Stomach smooth muscle (tissue), 2 donors: ENCODE data around the gene HSP90AA1.
"Not testable (repeated sequence)": the region's sequence is repeated elsewhere in the genome, so short reads cannot be mapped to it uniquely, and the experiment has no call there.

Experiments used
- H3K27ac ChIP-seq: one replicate; pipeline ENCODE4 v1.7.0; 2013; ENCODE audit warnings: mild to moderate bottlenecking, low read length, inconsistent platforms
- H3K27me3 ChIP-seq, 2 donors: one replicate each; pipeline ENCODE4 v1.7.0; 2013; ENCODE audit warnings: low read length in 2 of 2; ENCODE audit not compliant: insufficient read depth in 2 of 2, control insufficient read depth in 1 of 2
- H3K36me3 ChIP-seq, 2 donors: one replicate each; pipeline ENCODE4 v1.7.0; 2013; ENCODE audit warnings: low read length in 2 of 2; ENCODE audit not compliant: control insufficient read depth in 2 of 2, insufficient read depth in 2 of 2
- H3K4me1 ChIP-seq: one replicate; pipeline ENCODE4 v1.7.0; 2013; ENCODE audit warnings: low read length; ENCODE audit not compliant: control insufficient read depth, insufficient read depth
- H3K4me3 ChIP-seq, 2 donors: one replicate each; pipeline ENCODE4 v1.7.0; 2013; ENCODE audit warnings: low read length in 2 of 2
- H3K9ac ChIP-seq, 2 donors: one replicate each; pipeline ENCODE4 v1.7.0; 2013; ENCODE audit warnings: low read length in 2 of 2, mild to moderate bottlenecking in 1 of 2
- H3K9me3 ChIP-seq, 2 donors: one replicate each; pipeline ENCODE4 v1.7.0; 2013; ENCODE audit warnings: low read length in 2 of 2; ENCODE audit not compliant: control insufficient read depth in 2 of 2
- donor health status: healthy.
- donor health status: Pancreatic carcinoma.

HSP90AA1 gene

GRCh38 chr14:102092806-102093205 is 6.0 kb upstream of the HSP90AA1 start:
- no peaks in the 10 kb centered on the region for H3K36me3 ChIP-seq
- no peak overlapping the region for H3K4me3 ChIP-seq

GRCh38 chr14:102090713-102091112 is 3.9 kb upstream of the HSP90AA1 start:
- Histone ChIP-seq H3K27me3 (no peaks in the 10 kb centered on the region), H3K9me3 (no peaks in the 10 kb centered on the region), H3K4me1 (peaks cover 14% of the 10 kb centered on the region), H3K4me3 (no peak overlapping the region), H3K9ac (no peak overlapping the region), H3K27ac (no peak overlapping the region), H3K36me3 (no peaks in the 10 kb centered on the region)

More at GRCh38 chr14:102092806-102093205, 6.0 kb upstream of the HSP90AA1 start:
- Histone ChIP-seq H3K27ac (no peak overlapping the region), H3K4me1 (peaks cover 17% of the 10 kb centered on the region), H3K27me3 (no peaks in the 10 kb centered on the region), H3K9ac (no peak overlapping the region), H3K9me3 (no peaks in the 10 kb centered on the region)

- Histone ChIP-seq H3K4me3 (no peak overlapping the region), H3K27ac (no peak overlapping the region), H3K4me1 (peaks cover 23% of the 10 kb centered on the region), H3K27me3 (no peaks in the 10 kb centered on the region), H3K9ac (no peak overlapping the region), H3K36me3 (peaks cover 8 to 9% of the 10 kb centered on the region in 2 donors), H3K9me3 (no peaks in the 10 kb centered on the region)
Measured at GRCh38 chr14:102089621-102090343, 2.9 kb upstream of the HSP90AA1 start.

GRCh38 chr14:102088012-102088792 is 1.4 kb upstream of the HSP90AA1 start:
- H3K4me1 ChIP-seq = peaks cover 29% of the 10 kb centered on the region
- H3K9ac ChIP-seq = peak overlapping the region; percentile 87 to 95

GRCh38 chr14:102087762-102088011 is 843 bp upstream of the HSP90AA1 start:
- Histone ChIP-seq H3K36me3 (peaks cover 23 to 30% of the 10 kb centered on the region in 2 donors), H3K9ac (peak overlapping the region; percentile 87 to 95), H3K9me3 (no peaks in the 10 kb centered on the region), H3K4me3 (peak overlapping the region; percentile 50 to 78), H3K4me1 (peaks cover 29% of the 10 kb centered on the region), H3K27ac (peak overlapping the region; percentile 93), H3K27me3 (no peaks in the 10 kb centered on the region)

More at GRCh38 chr14:102088012-102088792, 1.4 kb upstream of the HSP90AA1 start:
- Histone ChIP-seq H3K27ac (peak overlapping the region; percentile 93), H3K36me3 (peaks cover 19 to 25% of the 10 kb centered on the region in 2 donors), H3K9me3 (no peaks in the 10 kb centered on the region), H3K27me3 (no peaks in the 10 kb centered on the region), H3K4me3 (peak overlapping the region; percentile 50 to 78)

- H3K36me3 ChIP-seq = peaks cover 29 to 41% of the 10 kb centered on the region in 2 donors
- peak overlapping the region; percentile 78 to 88 for H3K4me3 ChIP-seq
- H3K9me3 ChIP-seq = no peaks in the 10 kb centered on the region
- no peaks in the 10 kb centered on the region for H3K27me3 ChIP-seq
- peak overlapping the region; percentile 93 for H3K27ac ChIP-seq
- H3K9ac ChIP-seq = peak overlapping the region; percentile 87 to 94
- peaks cover 29% of the 10 kb centered on the region for H3K4me1 ChIP-seq
Measured at GRCh38 chr14:102086709-102086971, 204 bp downstream of the HSP90AA1 start.

GRCh38 chr14:102085948-102086708 is 716 bp downstream of the HSP90AA1 start:
- Histone ChIP-seq H3K27ac (peak overlapping the region; percentile 93), H3K36me3 (peaks cover 30 to 46% of the 10 kb centered on the region in 2 donors), H3K9ac (peak overlapping the region; percentile 87 to 94), H3K9me3 (no peaks in the 10 kb centered on the region), H3K4me1 (peaks cover 29% of the 10 kb centered on the region), H3K4me3 (peak overlapping the region; percentile 78 to 88), H3K27me3 (no peaks in the 10 kb centered on the region)

- peak overlapping the region; percentile 87 to 94 for H3K9ac ChIP-seq
- H3K27me3 ChIP-seq = no peaks in the 10 kb centered on the region
- no peaks in the 10 kb centered on the region for H3K9me3 ChIP-seq
- peak overlapping the region; percentile 78 to 88 for H3K4me3 ChIP-seq
- peak overlapping the region; percentile 31 for H3K27ac ChIP-seq
- peaks cover 29% of the 10 kb centered on the region for H3K4me1 ChIP-seq
- H3K36me3 ChIP-seq = peaks cover 36 to 52% of the 10 kb centered on the region in 2 donors
Measured at GRCh38 chr14:102085488-102085887, 1.4 kb downstream of the HSP90AA1 start.

GRCh38 chr14:102084931-102085330 is 1.9 kb downstream of the HSP90AA1 start:
- Histone ChIP-seq H3K4me3 (peak overlapping the region; percentile 78 to 88), H3K9ac (peak overlapping the region in 1 of 2 donors; percentile 94), H3K36me3 (peaks cover 40 to 58% of the 10 kb centered on the region in 2 donors), H3K27ac (peak overlapping the region; percentile 31), H3K27me3 (no peaks in the 10 kb centered on the region), H3K9me3 (no peaks in the 10 kb centered on the region), H3K4me1 (peaks cover 29% of the 10 kb centered on the region)

- not testable (repeated sequence) for H3K4me3 ChIP-seq, H3K27me3 ChIP-seq, H3K9ac ChIP-seq, H3K27ac ChIP-seq, H3K9me3 ChIP-seq
- Histone ChIP-seq H3K4me1 (peaks cover 29% of the 10 kb centered on the region), H3K36me3 (peaks cover 43 to 62% of the 10 kb centered on the region in 2 donors)
Measured at GRCh38 chr14:102084522-102084921, 2.3 kb downstream of the HSP90AA1 start.
